AG08395 (cell line): ENCODE results near the gene PRDM8.
"Not testable (repeated sequence)": the region's sequence is repeated elsewhere in the genome, so short reads cannot be mapped to it uniquely, and the experiment has no call there.

Experiments used
- DNase-seq: peaks from one replicate; pipeline ENCODE4 v3.0.0; 2012; ENCODE audit warnings: mixed read lengths, low spot score

PRDM8 gene

GRCh38 chr4:80196922-80197573 lies at the start of gene PRDM8:
PRDM8 (plus strand) TSS chr4:80197503; CDS start chr4:80200081, 2,578 bp downstream.
- peak; percentile 60 for DNase-seq

- no peak for DNase-seq
These were observed 46.7 kb upstream of the PRDM8 start for GRCh38 chr4:80150387-80151180.

- no peak for DNase-seq
These were observed 45.3 kb upstream of the PRDM8 start for GRCh38 chr4:80151981-80152380.

- peak; percentile 8 for DNase-seq
These were observed 43.3 kb upstream of the PRDM8 start for GRCh38 chr4:80153874-80154544.

- no peak for DNase-seq
These were observed 42.8 kb upstream of the PRDM8 start for GRCh38 chr4:80154545-80154933.

GRCh38 chr4:80155316-80155982 lies 41.9 kb upstream of the PRDM8 start:
- DNase-seq = no peak

GRCh38 chr4:80156410-80156809 lies 40.9 kb upstream of the PRDM8 start:
- DNase-seq = no peak

GRCh38 chr4:80161413-80162058 lies 35.8 kb upstream of the PRDM8 start:
- no peak for DNase-seq

- no peak for DNase-seq
These were observed 34.9 kb upstream of the PRDM8 start for GRCh38 chr4:80162418-80162817.

- DNase-seq = no peak
These were observed 31.4 kb upstream of the PRDM8 start for GRCh38 chr4:80165855-80166254.

GRCh38 chr4:80171251-80171650 lies 26.1 kb upstream of the PRDM8 start:
- peak; percentile 77 for DNase-seq

- DNase-seq = no peak
These were observed 25.6 kb upstream of the PRDM8 start for GRCh38 chr4:80171656-80172055.

GRCh38 chr4:80172203-80172602 lies 25.1 kb upstream of the PRDM8 start:
- DNase-seq = no peak

GRCh38 chr4:80173401-80173800 lies 23.9 kb upstream of the PRDM8 start:
- DNase-seq = peak; percentile 83

- peak; percentile 70 for DNase-seq
These were observed 23.5 kb upstream of the PRDM8 start for GRCh38 chr4:80173841-80174240.

- DNase-seq = not testable (repeated sequence)
These were observed 19.5 kb upstream of the PRDM8 start for GRCh38 chr4:80177793-80178192.

GRCh38 chr4:80178964-80179363 lies 18.3 kb upstream of the PRDM8 start:
- no peak for DNase-seq

GRCh38 chr4:80179637-80180161 lies 17.6 kb upstream of the PRDM8 start:
- DNase-seq = no peak

GRCh38 chr4:80180743-80181142 lies 16.6 kb upstream of the PRDM8 start:
- no peak for DNase-seq

- no peak for DNase-seq
These were observed 15.0 kb upstream of the PRDM8 start for GRCh38 chr4:80182237-80182866.
